ENCODE measurements around the gene SEPTIN7.

Gene SEPTIN7

DNA sequence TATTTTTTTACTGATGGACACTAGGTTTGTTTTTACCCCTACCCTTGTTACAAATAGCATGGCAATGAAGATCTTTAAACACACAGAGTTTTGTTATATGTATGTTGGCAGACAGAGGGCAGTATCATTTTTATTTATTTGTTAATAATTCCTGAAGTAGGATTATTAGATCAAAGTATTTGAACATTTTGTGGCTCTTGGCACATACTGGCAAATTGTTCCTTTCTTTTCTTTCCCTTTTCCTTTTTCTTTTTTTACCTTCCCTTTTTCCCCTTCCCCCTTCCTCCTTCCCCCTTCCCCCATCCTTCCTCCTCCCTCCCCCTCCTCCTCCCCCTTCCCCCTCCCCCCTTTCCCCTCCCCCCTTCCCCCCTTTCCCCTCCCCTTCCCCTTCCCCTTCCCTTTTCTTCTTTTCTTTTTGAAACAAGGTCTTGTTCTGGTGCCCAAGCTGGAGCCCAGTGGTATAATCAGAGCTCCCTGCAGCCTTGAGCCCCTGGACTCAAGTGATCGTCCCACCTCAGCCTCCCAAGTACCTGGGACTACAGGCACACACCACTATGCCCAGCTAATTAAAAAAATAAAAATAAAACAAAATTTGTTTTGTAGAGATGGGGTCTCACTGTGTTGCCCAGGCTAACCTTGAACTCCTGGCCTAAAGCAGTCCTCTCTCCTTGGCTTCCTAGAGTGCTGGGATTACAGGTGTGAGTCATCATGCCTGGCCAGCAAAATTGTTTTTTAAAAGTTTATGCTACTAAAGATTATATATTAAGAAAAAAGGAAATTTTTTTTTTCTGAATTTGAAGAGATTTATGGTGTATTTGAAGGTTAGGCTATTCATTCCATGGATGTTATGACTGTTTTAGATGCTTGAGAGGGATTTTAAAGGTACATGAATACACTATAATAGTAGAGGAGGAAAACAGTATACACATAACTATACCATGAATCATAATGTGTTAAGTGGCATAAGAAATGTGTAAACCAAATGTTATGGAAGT is 39.3 kb downstream of the SEPTIN7 start:
- DNase-seq: no peak

GRCh38 chr7:35846816-35847412 is 46.1 kb downstream of the SEPTIN7 start:
- no peak for DNase-seq

- no peak for DNase-seq
Observed at GRCh38 chr7:35848725-35849124, 47.9 kb downstream of the SEPTIN7 start.

- DNase-seq: no peak
Observed at GRCh38 chr7:35849158-35849831, 48.4 kb downstream of the SEPTIN7 start.

GRCh38 chr7:35849954-35850353 is 49.1 kb downstream of the SEPTIN7 start:
- no peak for DNase-seq

Measured in activated CD8-positive, alpha-beta memory T cell treated with anti-CD3 and anti-CD28 coated beads, Interleukin-2, amount 50 U/mL, for 4 hours (primary cell).